Endothelial cell of umbilical vein (primary cell): ENCODE data around the gene EP400.

ENCODE experiments used
- CTCF ChIP-seq, 2 donors: IDR thresholded peaks; 1 replicate in 1 of 2; 2 replicates in 1 of 2; pipeline ENCODE4 v1.5.1; 2011; ENCODE audit warnings: low read length in 2 of 2, mild to moderate bottlenecking in 2 of 2, moderate library complexity in 2 of 2, control low read depth in 1 of 2, inconsistent platforms in 1 of 2, low read depth in 1 of 2; ENCODE audit not compliant: insufficient read depth in 1 of 2; ENCODE audit errors: extremely low read depth in 1 of 2
- EZH2 ChIP-seq: IDR thresholded peaks from 2 replicates; pipeline ENCODE4 v1.6.1; 2012; ENCODE audit warnings: borderline replicate concordance, low read depth, mild to moderate bottlenecking, moderate library complexity, low read length, inconsistent platforms; ENCODE audit not compliant: severe bottlenecking
- FOS ChIP-seq: IDR thresholded peaks from 2 replicates; pipeline ENCODE4 v1.6.1; 2011; ENCODE audit warnings: mild to moderate bottlenecking, low read length, moderate library complexity, borderline replicate concordance; ENCODE audit not compliant: insufficient read depth
- GATA2 ChIP-seq: IDR thresholded peaks from 2 replicates; pipeline ENCODE4 v1.7.0; 2011; ENCODE audit warnings: low read depth, mild to moderate bottlenecking, moderate library complexity, mixed read lengths, low read length; ENCODE audit not compliant: insufficient read length, insufficient read depth
- JUN ChIP-seq: IDR thresholded peaks from 2 replicates; pipeline ENCODE4 v1.6.1; 2011; ENCODE audit warnings: borderline replicate concordance, low read depth; ENCODE audit not compliant: insufficient read length, insufficient read depth
- MYC ChIP-seq: IDR thresholded peaks from one replicate; pipeline ENCODE4 v1.6.1; 2011; ENCODE audit warnings: mild to moderate bottlenecking, low read depth, low read length
- POLR2A ChIP-seq: IDR thresholded peaks from 2 replicates; pipeline ENCODE4 v1.6.1; 2012; ENCODE audit warnings: low read depth, mild to moderate bottlenecking, control low read depth, low read length
- TF ChIP-seq, protein P1 (sequence below): IDR thresholded peaks from 2 replicates; pipeline ENCODE4 v1.6.1; 2011; ENCODE audit not compliant: insufficient read depth, insufficient read length

DNA sequence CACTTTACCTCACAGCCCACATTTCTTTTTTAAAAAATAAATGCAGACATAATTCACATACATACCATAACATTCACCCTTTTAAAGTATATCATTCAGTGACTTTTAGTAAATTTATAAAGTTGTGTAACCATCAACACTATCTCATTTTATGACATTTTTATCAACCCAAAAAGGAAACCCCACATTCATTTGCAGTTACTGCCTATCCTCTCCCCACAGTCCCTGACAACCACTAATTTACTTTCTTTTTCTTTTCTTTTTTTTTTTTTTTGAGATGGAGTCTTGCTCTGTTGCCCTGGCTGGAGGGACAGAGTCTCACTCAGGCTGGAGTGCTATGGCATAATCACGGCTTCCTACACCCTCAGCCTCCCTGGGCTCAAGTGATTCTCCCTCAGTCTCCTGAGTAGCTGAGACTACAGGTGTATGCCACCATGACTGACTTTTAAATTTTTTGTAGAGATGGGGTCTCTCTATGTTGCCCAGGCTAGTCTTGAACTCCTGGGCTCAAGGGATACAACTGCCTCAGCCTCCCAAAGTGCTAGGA, 1.5 kb upstream of the EP400 start:
- TF ChIP-seq CTCF (IDR thresholded peaks at IDR 0.05; ENCODE audit: extremely low read depth in 1 of 2, insufficient read depth in 1 of 2, low read depth in 1 of 2, low read length in 2 of 2) (no peak), MYC (no peak), JUN (no peak), EZH2 (no peak), POLR2A (no peak), GATA2 (no peak), FOS (no peak)
- TF ChIP-seq, protein P1, sequence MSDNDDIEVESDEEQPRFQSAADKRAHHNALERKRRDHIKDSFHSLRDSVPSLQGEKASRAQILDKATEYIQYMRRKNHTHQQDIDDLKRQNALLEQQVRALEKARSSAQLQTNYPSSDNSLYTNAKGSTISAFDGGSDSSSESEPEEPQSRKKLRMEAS, result no peak
